HG03060 (cell line): ENCODE results near the gene TARS2.

ENCODE experiments used
- ATAC-seq: cut with Tn5 transposase; IDR thresholded peaks from one replicate; pipeline ENCODE4 v1.9.1; 2021; ENCODE audit warnings: low read depth, moderate number of reproducible peaks; ENCODE audit not compliant: unreplicated experiment

The TARS2 gene, protein sequence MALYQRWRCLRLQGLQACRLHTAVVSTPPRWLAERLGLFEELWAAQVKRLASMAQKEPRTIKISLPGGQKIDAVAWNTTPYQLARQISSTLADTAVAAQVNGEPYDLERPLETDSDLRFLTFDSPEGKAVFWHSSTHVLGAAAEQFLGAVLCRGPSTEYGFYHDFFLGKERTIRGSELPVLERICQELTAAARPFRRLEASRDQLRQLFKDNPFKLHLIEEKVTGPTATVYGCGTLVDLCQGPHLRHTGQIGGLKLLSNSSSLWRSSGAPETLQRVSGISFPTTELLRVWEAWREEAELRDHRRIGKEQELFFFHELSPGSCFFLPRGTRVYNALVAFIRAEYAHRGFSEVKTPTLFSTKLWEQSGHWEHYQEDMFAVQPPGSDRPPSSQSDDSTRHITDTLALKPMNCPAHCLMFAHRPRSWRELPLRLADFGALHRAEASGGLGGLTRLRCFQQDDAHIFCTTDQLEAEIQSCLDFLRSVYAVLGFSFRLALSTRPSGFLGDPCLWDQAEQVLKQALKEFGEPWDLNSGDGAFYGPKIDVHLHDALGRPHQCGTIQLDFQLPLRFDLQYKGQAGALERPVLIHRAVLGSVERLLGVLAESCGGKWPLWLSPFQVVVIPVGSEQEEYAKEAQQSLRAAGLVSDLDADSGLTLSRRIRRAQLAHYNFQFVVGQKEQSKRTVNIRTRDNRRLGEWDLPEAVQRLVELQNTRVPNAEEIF

GRCh38 chr1:150486966-150487762 lies at the start of gene TARS2:
TARS2 (plus strand) TSS chr1:150487419; CDS start chr1:150487451, 32 bp downstream.
- peak; percentile 98 for ATAC-seq

GRCh38 chr1:150441121-150441520 lies 46.1 kb upstream of the TARS2 start:
- no peak for ATAC-seq

DNA sequence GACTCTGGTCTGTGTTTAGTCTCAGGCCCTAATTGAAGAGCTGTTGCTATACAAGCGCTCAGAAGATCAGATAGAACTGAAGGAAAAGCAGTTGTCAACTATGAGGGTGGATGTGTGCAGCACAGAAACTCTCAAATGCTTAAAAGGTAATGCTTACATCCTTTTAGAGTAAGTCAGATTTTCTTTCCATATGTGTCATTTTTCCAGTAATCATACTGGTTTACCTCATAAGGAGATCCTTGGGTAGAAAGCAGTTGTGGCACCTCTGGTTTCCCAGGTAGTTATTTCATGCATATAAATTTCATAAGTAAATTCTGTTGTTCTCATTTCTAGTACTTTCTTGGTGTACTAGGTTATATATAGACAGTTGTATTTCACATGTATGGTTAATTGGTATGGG lies 43.0 kb upstream of the TARS2 start:
- no peak for ATAC-seq

- no peak for ATAC-seq
Measured at GRCh38 chr1:150456146-150456647, 31.0 kb upstream of the TARS2 start.

GRCh38 chr1:150464422-150464826 lies 22.8 kb upstream of the TARS2 start:
- ATAC-seq = no peak

- no peak for ATAC-seq
Measured at GRCh38 chr1:150466964-150467363, 20.3 kb upstream of the TARS2 start.

DNA sequence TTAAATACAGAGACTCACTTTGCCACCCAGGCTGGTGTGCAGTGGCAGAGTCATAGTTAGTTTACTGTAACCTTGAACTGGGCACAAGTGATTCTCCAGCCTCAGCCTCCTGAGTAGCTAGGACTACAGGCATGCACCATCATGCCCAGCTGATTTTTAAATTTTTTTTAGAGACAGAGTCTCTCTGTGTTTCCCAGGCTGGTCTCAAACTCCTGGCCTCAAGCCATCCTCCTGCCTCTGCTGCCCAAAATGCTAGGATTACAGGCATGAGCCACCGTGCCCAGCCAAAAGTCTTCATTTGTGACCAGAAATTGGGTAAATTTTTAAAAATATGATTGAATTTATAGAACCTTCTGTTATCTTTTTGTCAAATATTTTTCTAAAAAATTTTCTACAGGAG lies 17.9 kb upstream of the TARS2 start:
- ATAC-seq = no peak

GRCh38 chr1:150472601-150473200 lies 14.5 kb upstream of the TARS2 start:
- no peak for ATAC-seq

DNA sequence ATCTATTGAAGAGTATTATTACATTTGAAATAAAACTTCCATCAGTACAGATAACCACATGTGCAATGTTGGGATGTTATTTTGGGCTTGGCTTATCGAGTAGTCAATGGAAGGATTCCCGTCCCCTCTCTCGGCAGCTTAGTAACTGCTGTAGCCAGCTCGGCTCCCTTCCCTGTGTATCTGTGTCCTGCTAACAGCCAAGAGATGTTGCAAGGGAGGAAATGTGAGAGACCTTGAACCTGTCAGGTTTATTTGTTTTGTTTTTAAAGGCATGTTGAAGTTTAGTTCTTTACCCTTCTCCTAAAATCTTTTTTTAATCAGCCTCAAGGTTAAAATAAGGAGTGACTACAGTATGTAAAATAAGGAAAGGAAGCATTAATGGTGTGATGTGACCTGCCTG lies 13.6 kb upstream of the TARS2 start:
- ATAC-seq = no peak

GRCh38 chr1:150474869-150475268 lies 12.3 kb upstream of the TARS2 start:
- no peak for ATAC-seq

DNA sequence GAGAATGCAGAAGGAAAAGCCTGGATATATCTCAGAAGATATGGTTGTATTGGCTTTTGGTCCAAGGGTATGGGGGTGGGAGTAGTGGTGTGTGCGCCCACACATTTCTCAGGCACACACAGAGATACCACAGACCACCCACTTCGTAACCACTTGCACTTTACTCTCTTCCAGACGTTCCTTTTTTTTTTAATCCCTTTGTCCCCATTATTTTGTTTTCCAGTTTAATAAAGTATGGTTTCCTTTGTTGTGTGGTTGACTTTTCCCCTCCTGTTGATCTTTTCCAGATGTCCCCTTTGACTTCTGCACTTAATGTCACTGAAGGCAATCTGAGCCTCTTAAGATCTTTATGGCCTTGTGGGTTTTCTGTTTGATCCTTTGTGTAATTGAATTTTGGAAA lies 10.5 kb upstream of the TARS2 start:
- no peak for ATAC-seq

- ATAC-seq = no peak
Measured at GRCh38 chr1:150477320-150477719, 9.9 kb upstream of the TARS2 start.

GRCh38 chr1:150477733-150478132 lies 9.5 kb upstream of the TARS2 start:
- ATAC-seq = no peak

DNA sequence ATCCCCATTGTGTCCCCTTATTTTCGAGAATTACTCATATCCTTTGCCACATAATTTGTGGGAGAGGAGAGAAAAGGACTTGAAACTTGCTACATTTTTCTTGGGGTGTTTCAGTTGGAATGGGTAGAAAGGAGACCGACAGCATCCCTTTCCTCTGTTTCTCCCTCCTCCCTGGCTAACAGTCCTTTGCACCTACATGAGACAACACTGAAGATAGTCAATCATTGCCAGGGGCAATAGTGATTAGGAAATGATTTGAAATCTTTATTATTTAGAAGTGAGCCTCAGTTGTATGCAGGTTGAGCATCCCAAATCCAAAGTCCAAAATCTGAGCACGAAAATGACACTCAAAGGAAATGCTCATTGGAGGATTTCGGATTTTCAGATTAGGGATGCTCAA lies 7.8 kb upstream of the TARS2 start:
- ATAC-seq = no peak

- ATAC-seq = no peak
Measured at GRCh38 chr1:150479927-150480352, 7.3 kb upstream of the TARS2 start.

DNA sequence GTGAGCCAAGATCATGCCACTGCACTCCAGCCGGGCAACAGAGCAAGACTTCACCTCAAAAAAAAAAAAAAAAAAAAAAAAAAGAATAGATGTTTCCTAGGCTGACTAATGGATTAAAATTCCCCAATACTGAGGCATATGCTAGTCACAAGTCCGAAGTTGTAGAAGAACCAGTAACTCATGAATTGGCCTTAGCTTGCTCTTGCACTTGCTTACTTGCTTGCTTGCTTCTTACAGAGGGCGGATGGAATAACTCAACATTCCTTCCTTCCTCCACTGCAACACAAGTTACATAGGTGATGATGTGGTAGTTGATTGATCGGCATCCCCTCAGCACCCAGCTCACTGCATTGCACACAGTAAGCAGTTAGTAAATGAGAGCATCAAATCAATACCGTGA lies 2.8 kb upstream of the TARS2 start:
- ATAC-seq = no peak

DNA sequence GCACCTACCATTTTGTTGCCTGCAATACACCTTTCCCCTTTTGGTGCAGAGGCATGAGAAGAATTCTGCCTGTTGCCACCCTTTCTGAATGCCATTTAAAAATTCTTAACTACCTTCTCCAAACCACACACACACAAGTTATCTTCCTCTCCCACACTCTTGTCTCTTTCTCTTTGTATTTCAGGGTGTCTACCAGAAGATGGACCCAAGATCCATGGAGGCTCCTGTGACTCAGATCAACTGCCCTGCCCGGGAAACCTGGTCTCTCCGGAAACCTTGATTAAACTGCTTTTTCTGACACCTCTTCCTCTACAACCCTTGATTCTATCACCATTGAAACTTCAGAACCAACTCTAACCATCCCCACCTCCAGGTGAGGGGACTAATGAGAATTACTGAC lies 2.4 kb upstream of the TARS2 start:
- ATAC-seq = no peak

GRCh38 chr1:150487763-150488115 lies 520 bp downstream of the TARS2 start:
- no peak for ATAC-seq

DNA sequence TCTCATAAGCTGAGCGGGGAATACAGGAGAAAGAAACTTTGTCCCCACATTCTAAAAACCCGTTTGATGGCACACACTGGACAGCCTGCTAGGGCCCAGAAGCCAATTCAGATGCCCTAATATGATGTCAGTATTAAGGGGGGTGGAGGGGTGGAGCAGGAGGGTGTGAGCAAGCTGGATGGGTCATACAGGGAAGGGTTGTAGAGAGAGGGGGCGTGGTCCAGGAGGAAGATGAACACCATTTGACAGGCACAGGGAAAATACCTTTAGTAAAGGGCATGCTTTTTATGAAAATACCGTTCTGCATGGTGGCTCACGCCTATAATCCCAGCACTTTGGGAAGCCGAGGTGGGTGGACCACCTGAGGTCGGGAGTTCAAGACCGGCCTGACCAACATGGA lies 6.0 kb downstream of the TARS2 start:
- ATAC-seq = no peak

GRCh38 chr1:150498342-150498741 lies 11.1 kb downstream of the TARS2 start:
- no peak for ATAC-seq

DNA sequence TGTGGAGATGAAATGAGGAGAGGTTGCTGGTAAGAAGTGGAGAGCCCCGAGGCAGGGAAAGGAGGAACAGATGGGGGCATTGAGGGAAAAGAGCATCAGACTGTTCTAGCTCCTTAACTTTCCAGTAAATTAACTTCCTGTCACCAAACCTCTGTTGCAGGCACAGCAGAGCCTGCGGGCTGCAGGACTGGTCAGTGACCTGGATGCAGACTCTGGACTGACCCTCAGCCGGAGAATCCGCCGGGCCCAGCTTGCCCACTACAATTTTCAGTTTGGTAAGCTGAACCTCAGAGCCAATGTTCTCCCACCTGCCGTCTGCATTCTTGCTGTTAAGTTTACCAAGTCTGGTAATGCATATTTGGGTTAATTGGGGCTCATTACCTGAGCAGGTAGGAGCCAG lies 18.2 kb downstream of the TARS2 start:
- ATAC-seq = no peak
